Nephron (organoid): ENCODE results near the gene VASH2.

Experiments
- H3K27ac Mint-ChIP-seq, 3 experiments: 2 replicates each; pipeline ENCODE4 v1.8.0; 2020; ENCODE audit warnings: mixed read lengths in 3 of 3, mild to moderate bottlenecking in 2 of 3, moderate library complexity in 1 of 3
- H3K27me3 Mint-ChIP-seq: 2 replicates; pipeline ENCODE4 v1.8.0; 2021; ENCODE audit warnings: low read depth, mild to moderate bottlenecking, moderate library complexity, mixed read lengths
- H3K36me3 Mint-ChIP-seq: 2 replicates; pipeline ENCODE4 v1.8.0; 2020; ENCODE audit warnings: low read depth, mixed read lengths
- H3K4me1 Mint-ChIP-seq: 2 replicates; pipeline ENCODE4 v1.8.0; 2020; ENCODE audit warnings: mixed read lengths
- H3K4me3 Mint-ChIP-seq, 3 experiments: 2 replicates each; pipeline ENCODE4 v1.8.0; 2020; ENCODE audit warnings: mild to moderate bottlenecking in 3 of 3, mixed read lengths in 3 of 3, moderate library complexity in 2 of 3
- H3K9me3 Mint-ChIP-seq: 2 replicates; pipeline ENCODE4 v1.8.0; 2020; ENCODE audit warnings: mixed read lengths
- CTCF ChIP-seq, 3 experiments: fragments of 200-600 bp; sonication (generic); IDR thresholded peaks; one replicate each; pipeline ENCODE4 v1.5.0; 2021; ENCODE audit warnings: antibody characterized with exemption in 3 of 3; ENCODE audit not compliant: unreplicated experiment in 3 of 3

Gene VASH2

GRCh38 chr1:212937034-212937433, 13.3 kb upstream of the VASH2 start:
- H3K4me3 Mint-ChIP-seq, result no peak overlapping the region
- H3K36me3 Mint-ChIP-seq, result no peaks in the 10 kb centered on the region
- H3K4me1 Mint-ChIP-seq, result no peaks in the 10 kb centered on the region
- TF ChIP-seq CTCF (IDR thresholded peaks at IDR 0.05; ENCODE audit: unreplicated experiment in 3 of 3), result no peak
- no peak overlapping the region for H3K27ac Mint-ChIP-seq
- H3K27me3 Mint-ChIP-seq, result no peaks in the 10 kb centered on the region
- peaks cover 18% of the 10 kb centered on the region for H3K9me3 Mint-ChIP-seq

DNA sequence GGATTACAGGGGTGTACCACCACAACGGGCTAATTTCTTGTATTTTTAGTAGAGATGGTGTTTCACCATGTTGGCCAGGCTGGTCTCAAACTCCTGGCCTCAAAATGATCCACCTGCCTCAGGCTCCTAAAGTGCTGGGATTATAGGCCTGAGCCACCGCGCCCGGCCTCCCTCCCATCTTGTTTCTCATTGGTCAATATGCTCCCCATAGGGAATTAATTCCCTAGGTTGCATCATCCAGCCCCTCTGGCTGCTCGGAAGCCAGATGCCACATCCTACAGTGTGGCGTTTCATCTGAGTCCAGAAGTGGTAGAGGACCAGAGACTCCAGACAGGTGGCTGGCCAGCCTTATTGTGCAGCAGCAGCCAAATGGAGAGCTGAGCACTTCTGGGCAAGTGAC, 11.5 kb upstream of the VASH2 start:
- Mint-ChIP-seq H3K27me3 (peaks cover 3% of the 10 kb centered on the region), H3K4me3 (no peak overlapping the region)

DNA sequence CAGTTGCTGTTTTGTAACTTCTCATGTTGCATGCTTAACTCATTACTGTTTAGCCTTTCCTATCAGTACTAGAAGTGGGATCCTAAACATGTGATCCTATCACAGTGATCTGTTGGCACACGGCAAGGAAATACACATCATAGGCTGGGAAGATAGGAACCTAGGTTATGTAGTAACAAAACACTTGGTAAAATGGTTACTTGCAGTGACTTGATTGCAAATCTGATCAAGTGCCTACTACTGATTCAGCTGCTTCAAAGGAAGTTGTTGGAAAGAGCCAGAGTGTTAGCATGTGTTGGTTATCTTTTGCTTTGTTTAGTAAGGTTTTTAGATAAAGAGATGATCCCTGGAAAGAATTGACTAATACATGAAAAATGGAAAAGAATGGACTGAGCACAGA, 8.9 kb upstream of the VASH2 start:
- Mint-ChIP-seq H3K4me3 (no peak overlapping the region), H3K9me3 (peaks cover 18% of the 10 kb centered on the region), H3K4me1 (peaks cover 13% of the 10 kb centered on the region), H3K27ac (no peak overlapping the region), H3K36me3 (no peaks in the 10 kb centered on the region), H3K27me3 (peaks cover 3% of the 10 kb centered on the region)
- no peak for TF ChIP-seq CTCF (IDR thresholded peaks at IDR 0.05; ENCODE audit: unreplicated experiment in 3 of 3)

More for the DNA sequence above, 11.5 kb upstream of the VASH2 start:
- no peak for TF ChIP-seq CTCF (IDR thresholded peaks at IDR 0.05; ENCODE audit: unreplicated experiment in 3 of 3)
- Mint-ChIP-seq H3K9me3 (peaks cover 18% of the 10 kb centered on the region), H3K36me3 (no peaks in the 10 kb centered on the region), H3K27ac (no peak overlapping the region), H3K4me1 (no peaks in the 10 kb centered on the region)

DNA sequence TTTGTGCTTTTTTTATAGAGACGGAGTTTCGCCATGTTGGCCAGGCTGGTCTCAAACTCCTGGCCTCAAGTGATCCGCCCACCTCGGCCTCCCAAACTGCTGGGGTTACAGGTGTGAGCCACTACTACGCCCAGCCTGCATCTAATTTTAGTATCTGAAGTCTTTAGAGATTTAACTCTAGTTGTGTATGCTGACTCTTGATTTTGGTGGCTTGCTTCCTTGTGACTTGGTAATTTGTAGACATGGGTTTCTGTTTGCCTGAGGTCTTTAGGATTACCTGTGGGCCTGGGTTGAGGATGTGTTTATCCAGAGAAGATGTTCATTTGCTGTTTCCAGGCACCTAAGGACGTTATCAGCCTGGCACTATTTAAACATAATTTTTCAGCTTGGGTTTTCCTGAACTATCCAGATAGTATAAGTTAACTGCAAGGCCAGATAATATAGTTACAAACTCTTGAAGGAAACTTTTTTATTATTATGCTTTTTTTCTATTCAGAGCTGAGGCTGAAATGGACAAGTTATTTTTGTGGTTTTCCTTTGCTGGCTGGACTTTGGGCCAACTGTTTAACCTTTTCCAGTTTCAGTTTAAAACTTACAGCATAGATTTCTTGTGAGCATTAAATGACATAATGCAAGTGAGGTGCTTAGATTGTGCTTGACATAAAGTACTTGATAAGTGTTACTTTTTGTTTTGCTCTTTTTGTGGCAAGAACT, 7.5 kb upstream of the VASH2 start:
- H3K9me3 Mint-ChIP-seq, result peaks cover 18% of the 10 kb centered on the region
- peaks cover 13% of the 10 kb centered on the region for H3K4me1 Mint-ChIP-seq
- H3K4me3 Mint-ChIP-seq, result no peak overlapping the region
- no peaks in the 10 kb centered on the region for H3K36me3 Mint-ChIP-seq
- no peak for TF ChIP-seq CTCF (IDR thresholded peaks at IDR 0.05; ENCODE audit: unreplicated experiment in 3 of 3)
- no peak overlapping the region for H3K27ac Mint-ChIP-seq
- H3K27me3 Mint-ChIP-seq, result peaks cover 3% of the 10 kb centered on the region

- TF ChIP-seq CTCF (IDR thresholded peaks at IDR 0.05; ENCODE audit: unreplicated experiment in 3 of 3), result no peak
- H3K27me3 Mint-ChIP-seq, result peaks cover 3% of the 10 kb centered on the region
- peaks cover 15% of the 10 kb centered on the region for H3K9me3 Mint-ChIP-seq
- no peak overlapping the region for H3K27ac Mint-ChIP-seq
- no peaks in the 10 kb centered on the region for H3K36me3 Mint-ChIP-seq
- no peak overlapping the region for H3K4me3 Mint-ChIP-seq
- H3K4me1 Mint-ChIP-seq, result peaks cover 13% of the 10 kb centered on the region
Measured at GRCh38 chr1:212943393-212943710, 7.0 kb upstream of the VASH2 start.

- Mint-ChIP-seq H3K4me3 (no peak overlapping the region), H3K27me3 (peaks cover 3% of the 10 kb centered on the region), H3K9me3 (peaks cover 15% of the 10 kb centered on the region), H3K27ac (no peak overlapping the region), H3K4me1 (peaks cover 15% of the 10 kb centered on the region), H3K36me3 (no peaks in the 10 kb centered on the region)
- no peak for TF ChIP-seq CTCF (IDR thresholded peaks at IDR 0.05; ENCODE audit: unreplicated experiment in 3 of 3)
Measured at GRCh38 chr1:212944229-212944901, 6.0 kb upstream of the VASH2 start.
